NK-92 (cell line): Measurements from ENCODE around the gene CHIT1.

ENCODE experiments used
- DNase-seq: peaks from one replicate; lab custom pipeline; 2025; ENCODE audit not compliant: unreplicated experiment; lab: John Stamatoyannopoulos, UW

Gene CHIT1

DNA sequence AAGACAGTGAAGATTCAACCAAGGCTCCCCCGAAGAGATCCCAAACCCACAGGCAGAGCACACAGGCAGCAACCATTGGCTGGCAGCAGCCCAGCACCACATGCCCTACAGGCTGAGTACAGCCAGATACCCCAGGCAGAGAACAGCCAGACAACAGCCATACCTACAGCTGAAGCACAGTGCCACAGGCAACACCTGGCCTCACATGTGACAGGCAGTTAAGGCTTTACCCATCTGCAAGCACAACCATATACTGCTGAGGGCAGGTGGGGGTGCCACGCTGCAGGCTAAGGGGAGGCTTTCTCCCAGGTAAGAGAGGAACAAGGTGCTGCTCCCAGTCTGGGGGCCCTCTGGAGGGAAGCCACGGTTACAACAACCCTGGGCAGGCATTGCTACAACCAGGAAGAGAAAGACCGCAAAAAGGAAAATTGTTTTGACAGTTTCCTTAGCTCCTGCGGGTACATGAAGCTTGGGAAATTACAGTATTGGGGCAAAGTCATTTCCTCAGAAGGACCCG lies 12.3 kb downstream of the CHIT1 start:
- no peak for DNase-seq

DNA sequence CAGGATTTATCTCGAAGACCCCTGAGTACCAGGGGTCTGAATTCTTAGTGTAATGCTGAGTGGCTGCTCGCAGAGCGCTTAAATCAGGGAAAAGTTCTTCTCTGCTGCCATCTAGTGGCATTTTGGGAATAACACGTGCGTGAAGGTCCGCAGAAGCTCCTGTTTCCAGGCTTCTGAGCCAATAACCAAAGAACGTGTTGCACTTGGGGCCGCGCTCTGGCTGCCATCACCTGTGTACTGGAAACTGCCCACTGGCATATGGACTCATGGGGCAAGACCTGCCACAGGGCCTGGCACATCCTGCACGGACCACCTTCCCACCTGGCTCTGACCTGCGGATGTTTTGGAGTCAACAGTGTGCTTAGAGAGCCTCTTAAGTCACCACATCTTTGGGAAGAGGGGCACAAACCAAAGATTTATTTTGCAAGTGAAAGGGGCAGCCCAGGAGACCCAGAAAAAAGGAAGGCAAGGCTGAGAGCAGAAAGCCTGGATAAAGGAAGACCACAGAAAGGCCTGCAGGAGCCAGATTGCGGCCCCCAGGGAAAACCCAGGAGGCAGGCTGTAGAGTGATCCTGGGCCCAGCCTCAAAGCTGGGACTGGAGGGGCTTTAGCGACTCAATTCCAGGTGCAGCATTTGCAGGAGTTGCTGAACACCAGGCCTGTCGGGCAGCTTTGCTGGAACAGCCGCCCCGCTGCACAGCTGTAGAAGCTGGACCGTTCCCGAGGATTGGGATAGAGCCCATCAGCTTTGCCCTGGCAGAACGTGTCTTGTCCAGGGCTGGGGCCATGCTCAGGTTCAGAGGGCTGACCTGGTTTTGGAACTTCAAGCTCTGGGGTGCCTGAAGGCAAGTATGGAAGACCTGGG lies 13.0 kb downstream of the CHIT1 start:
- DNase-seq: no peak

DNA sequence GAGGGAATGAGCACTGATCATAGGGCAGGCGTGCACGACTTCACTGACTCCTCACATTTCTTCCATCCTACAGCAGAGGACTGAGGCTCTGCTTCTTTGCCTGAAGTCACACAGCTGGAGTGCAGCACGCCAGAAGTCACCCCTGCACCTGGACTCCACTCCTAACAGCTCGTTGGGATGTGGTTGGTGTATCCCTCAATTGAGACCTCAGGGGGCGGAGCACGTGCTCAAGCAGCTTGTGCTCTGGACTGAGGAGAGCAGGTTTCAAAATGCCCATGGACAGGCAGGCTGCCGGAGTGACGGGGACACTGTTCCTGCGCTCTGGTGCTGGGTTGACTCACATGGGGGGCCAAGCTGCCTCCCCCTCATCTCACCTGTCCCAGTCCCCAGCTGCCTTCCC lies 13.9 kb downstream of the CHIT1 start:
- DNase-seq: no peak

- no peak for DNase-seq
Observed at GRCh38 chr1:203214871-203215270, 14.6 kb downstream of the CHIT1 start.

DNA sequence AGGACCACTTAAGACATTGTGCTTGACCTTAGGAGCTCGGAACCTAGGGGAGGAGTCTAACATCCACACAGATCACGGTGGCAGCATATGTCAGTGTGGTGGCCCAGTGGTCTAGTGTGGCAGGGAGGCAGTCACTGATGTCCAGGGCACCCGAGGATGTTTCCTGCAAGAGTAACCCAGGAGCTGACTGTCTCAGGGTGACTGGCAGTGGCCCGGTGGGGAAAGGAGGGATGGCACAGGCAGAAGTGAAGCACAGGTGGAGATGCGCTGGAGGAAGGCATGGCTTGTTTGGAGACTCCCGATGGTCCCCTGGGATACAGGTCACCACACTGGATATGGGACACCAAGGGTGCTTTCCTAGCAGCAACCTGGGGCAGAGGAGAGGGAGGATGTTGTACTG lies 16.3 kb downstream of the CHIT1 start:
- no peak for DNase-seq

DNA sequence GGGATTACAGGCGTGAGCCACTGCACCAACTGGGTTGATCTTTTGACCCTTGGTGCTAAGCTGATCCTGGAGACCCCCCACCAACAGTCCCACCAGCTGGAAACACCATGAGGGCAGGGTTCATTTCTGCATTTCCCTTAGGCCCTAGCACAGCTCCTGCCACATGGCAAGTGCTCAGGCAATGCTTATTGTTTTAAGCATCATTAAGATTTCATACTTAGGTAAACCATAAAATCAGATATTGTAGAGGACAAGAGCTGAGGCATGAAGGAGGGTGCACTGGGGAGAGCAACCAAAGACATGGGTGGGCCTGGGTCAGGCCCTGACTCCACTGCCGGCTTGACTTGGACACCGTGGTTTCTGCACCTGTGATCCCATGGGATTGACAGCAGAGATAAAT lies 17.7 kb downstream of the CHIT1 start:
- DNase-seq: no peak

DNA sequence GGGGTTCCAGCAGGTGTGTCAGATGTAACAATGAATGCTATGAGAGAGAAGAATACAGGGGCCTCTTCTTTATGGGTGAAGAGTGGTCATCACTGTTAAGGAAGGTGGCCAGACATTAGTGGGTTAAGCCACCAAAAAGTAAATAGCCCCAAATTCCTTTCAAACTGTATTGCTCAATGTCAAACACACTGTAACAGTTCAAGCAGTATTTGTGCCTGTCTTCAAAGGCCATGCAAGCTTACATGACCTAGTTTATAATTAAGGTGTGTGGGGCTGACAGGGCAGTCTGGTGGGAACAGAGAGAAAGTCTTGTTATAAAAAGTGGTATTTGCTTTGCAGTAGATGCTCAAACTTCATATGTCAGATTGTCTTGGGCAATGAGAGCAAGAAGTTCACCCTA lies 18.5 kb downstream of the CHIT1 start:
- no peak for DNase-seq

DNA sequence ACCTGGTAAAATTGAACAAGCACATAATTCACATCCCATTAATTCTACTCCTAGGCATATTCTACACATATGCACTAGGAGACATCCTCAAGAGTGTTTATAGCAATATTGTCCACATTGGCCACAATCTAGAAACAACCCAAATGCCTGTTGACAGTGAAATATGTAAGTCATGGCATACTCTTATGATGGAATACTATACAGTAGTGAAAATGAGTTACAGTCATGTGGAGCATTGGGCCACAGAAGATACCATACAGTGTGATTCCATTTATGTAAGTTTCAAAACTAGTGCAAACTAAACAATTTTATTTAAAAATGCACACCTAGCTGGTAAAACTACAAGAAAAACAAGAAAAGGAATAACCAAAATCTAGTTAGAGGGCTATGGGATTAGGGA lies 19.1 kb downstream of the CHIT1 start:
- no peak for DNase-seq

DNA sequence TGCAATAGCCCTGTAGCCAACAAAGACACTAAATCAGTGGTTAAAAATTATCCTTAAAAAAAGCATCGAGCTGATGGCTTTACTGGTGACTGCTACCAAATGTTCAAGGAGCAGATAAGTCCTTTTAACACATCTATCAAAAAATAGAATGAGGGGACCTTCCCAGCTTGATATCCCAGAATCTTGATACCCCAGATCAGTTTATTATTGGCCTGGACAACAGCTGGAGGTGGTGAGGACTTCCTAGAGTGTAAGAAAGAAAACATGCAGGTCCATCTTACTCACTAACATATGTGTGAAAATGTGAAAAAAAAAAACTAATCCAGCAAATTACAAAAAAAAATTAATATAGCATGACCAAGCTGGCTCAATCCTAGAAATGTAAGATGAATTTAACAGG lies 21.3 kb downstream of the CHIT1 start:
- DNase-seq: no peak

DNA sequence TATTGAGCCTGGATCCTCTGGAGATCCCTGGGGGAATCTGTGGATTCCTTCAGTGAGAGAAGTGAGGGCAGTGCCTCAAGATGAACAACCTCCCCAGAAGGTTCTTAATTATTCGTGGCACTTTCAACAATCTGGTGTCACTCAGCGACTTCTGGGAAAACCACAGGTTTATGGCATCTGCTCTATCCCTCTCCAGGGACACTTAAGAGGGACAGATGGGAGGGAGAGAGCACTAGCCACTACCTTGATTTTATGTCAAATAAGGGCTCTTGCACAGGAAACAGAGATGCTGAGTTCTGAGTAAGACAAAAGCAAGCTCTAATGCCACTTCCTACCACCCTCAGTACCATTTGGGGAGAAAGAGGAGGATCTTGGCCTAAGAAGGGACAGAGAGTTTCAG lies 21.7 kb downstream of the CHIT1 start:
- no peak for DNase-seq

DNA sequence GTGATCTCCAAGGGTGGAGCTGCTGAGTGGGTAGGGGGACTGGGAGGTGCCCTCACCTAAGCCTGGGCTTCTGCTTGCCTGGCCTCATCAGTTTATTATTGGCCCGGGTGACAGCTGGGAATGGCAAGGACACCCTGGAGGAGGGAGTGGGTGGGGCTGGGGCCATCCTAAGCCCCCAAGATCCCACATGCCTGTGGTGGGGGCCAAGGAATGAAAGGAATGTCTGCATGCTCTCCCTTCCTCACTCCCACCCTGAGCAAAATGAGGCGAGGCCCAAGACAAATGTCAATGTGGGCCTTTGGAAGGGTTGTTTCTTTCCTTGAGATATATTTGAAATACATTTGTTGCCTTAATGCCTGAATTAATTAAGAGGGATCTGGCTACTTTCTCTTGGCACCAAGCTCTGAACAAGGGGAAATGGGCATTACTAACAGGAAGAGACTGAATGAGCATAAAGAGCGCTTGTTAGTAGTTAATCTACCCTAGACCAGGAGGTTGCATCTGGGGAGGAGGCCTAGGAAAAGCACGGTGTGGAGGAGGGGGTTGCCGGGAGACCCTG lies 23.3 kb downstream of the CHIT1 start:
- no peak for DNase-seq

- no peak for DNase-seq
Observed at GRCh38 chr1:203204756-203205155, 24.7 kb downstream of the CHIT1 start.

GRCh38 chr1:203202431-203203245 lies 26.8 kb downstream of the CHIT1 start:
- DNase-seq: no peak

DNA sequence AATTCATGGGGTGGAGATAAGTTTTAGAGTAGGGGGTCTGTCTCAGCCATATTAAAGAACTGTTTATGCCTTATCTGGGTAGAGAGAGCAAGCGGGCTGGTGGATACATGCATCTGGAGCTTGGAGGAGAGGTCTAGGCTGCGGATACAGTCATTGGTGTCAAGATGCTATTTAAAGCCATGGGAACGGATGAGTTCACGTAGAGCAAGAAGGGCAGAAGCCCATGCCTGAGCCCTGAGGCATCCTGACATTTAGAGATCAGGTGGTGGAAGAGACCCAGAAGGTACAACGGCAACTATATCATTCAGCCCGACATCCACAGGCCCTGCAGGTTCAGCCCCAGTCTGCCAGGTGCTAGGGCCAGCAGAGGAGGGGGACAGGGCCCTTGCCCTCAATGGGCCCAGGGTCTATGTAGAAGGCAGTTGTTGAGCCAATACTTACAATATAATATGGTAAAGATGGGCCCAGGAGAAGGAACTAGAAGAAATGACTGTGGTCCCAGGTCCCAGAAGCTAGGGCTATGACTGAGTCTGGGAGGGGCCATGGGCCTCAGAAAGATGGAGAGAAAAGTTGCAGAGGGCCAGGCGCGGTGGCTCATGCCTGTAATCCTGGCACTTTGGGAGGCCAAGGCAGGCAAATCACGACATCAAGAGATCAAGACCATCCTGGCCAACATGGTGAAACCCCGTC lies 27.8 kb downstream of the CHIT1 start:
- DNase-seq: no peak

GRCh38 chr1:203200916-203201315 lies 28.6 kb downstream of the CHIT1 start:
- no peak for DNase-seq

- DNase-seq: no peak
Observed at GRCh38 chr1:203199816-203200571, 29.5 kb downstream of the CHIT1 start.

DNA sequence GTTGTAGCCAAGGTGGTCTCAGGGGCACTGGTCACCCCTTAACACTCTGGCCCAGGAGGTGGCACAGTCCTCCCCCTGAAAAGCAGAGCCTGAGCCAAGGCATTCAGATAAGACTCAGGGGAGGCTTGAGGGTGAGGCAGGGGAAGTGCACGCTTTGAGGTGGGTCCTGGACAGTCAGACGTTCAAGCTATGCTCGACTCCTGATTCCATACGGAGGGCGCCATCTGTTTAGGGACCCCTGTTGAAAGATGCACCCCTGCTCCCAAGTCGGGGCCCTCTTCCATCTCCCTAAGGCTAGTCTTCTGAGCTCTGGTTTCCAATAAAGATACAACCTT lies 30.0 kb downstream of the CHIT1 start:
- DNase-seq: no peak

- DNase-seq: no peak
Observed at GRCh38 chr1:203199002-203199401, 30.5 kb downstream of the CHIT1 start.

DNA sequence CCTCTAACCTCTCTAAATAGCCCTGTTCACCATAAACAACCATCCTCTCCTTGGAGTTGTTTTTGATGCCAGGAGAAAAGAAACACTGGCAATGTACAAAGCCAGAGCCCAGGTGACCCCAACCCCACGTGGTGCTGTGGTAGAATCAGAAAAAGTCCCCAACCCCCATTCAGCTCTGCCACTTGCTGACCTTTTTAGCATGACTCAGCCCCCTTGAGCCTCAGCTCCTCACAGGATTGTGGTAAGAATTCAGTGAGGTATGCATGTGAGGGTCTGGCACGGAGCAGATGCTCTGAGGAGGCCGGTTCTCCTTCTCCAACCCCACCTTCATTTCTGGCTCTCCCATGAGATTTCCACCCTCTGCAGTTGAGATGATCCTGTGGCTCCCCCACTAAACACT lies 31.8 kb downstream of the CHIT1 start:
- DNase-seq: no peak

DNA sequence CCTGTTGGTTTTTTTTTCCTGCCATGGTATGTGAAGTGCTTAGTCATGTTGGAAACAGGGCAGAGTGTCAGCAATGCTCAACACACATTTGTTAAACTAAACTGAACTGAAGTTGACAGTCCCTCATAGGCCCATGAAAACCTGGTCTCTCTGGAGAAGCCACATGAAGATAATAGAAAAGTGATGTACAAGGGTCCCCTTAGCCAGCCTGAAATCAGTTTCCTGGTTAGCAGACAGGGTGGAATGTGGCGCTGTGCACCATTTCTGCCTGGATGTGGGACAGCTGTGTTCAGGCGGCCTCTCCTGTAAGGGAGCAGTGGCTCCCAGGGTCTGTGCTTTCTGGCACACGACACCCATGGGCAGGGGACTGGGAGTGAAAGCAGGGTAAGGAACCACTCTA lies 33.1 kb downstream of the CHIT1 start:
- DNase-seq: no peak

GRCh38 chr1:203190949-203191348 lies 38.5 kb downstream of the CHIT1 start:
- DNase-seq: no peak
